HFFc6 (cell line): ENCODE results near the gene DPYD. TPM values are rescaled to one million over a fixed set of nuclear protein-coding genes. Genes with fewer than 3 reads are reported as not detected.

Experiments used
- DNase-seq: peaks from one replicate; pipeline ENCODE4 v3.0.0-alpha.2; 2018
- H3K27ac Mint-ChIP-seq: 2 replicates; pipeline ENCODE4 v1.8.0; 2020; ENCODE audit warnings: mild to moderate bottlenecking, mixed read lengths
- H3K27me3 Mint-ChIP-seq: 2 replicates; pipeline ENCODE4 v1.8.0; 2021; ENCODE audit warnings: mild to moderate bottlenecking, moderate library complexity, mixed read lengths; ENCODE audit not compliant: insufficient read depth
- H3K36me3 Mint-ChIP-seq: 2 replicates; pipeline ENCODE4 v1.8.0; 2021; ENCODE audit warnings: low read depth, mixed read lengths
- H3K4me1 Mint-ChIP-seq: 2 replicates; pipeline ENCODE4 v1.8.0; 2020; ENCODE audit warnings: low read depth, mixed read lengths
- H3K4me3 Mint-ChIP-seq: 2 replicates; pipeline ENCODE4 v1.8.0; 2020; ENCODE audit warnings: mild to moderate bottlenecking, moderate library complexity, mixed read lengths
- H3K9me3 Mint-ChIP-seq: 2 replicates; pipeline ENCODE4 v1.8.0; 2020; ENCODE audit warnings: mild to moderate bottlenecking, mixed read lengths
- CTCF ChIP-seq: fragments of 200-600 bp; sonication (generic); IDR thresholded peaks from 2 replicates; pipeline ENCODE4 v1.5.0; 2021; ENCODE audit warnings: antibody characterized with exemption, mild to moderate bottlenecking
- total RNA-seq, 6 experiments: library from RNA; stranded (reverse); fragmentation: NEBNext Ultra II Directional; extraction: Animal tissue kit (Norgen Biotek cat#: 25700); gene quantifications; 2 replicates in 1 of 6; 3 replicates in 5 of 6; pipeline ENCODE4 v1.2.3, GENCODE V29; 2021

The DPYD gene
- total RNA-seq, 6 experiments from 2014 or later, result 37.0 to 77.8 (median 67.9) TPM

DNA sequence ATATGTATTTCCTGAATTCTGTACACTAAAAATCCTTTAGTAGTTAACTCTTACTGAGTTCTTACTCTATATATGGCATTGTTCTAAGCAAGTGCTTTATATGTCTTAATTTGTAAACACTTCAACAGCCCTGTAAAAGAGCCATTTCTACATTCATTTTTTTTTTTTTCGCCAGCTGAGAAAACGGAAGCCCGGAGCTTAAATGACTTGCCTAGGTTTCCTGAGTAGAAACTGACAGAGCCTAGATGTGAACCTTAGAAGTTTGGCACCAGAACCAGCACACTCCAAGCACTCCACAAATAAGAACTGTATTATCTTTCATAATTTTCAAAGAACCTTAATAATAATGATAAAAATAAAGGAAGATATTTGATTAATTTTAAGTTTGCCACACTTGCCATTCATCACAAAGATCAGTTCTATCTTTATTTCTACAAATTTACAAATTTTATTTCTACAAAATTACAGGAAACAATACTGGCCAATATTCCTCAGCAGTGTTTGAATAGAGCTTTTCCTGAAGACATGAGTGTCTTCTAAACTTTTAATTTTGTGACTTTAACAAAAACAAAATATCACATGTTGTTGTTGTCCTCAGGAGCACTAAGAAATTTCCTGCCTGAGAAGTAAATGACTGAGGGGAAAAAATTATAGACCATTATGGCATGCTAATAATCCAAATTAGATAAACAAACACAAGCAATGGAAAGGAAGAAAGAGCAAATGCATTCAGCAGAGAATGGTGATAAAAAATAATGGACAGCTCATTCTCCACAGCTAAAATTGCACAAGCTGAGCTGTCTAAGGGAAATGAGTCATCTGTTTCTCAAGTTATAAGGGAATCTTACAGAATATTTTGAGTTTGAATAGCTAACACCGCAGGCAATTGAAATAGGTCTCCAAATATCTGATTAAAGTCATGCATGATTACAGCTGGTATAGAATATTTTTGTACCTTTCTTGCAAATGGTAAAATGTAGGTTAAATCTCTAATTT lies 71.2 kb downstream of the DPYD start:
- TF ChIP-seq CTCF, result no peak
- peaks cover 44% of the 10 kb centered on the region for H3K4me1 Mint-ChIP-seq
- H3K27me3 Mint-ChIP-seq, result no peaks in the 10 kb centered on the region; the same call in 1 of the 2 replicates
- H3K36me3 Mint-ChIP-seq, result peaks cover 14% of the 10 kb centered on the region
- H3K9me3 Mint-ChIP-seq, result no peaks in the 10 kb centered on the region
- DNase-seq, result peak; percentile 81
- H3K27ac Mint-ChIP-seq, result peak overlapping the region; percentile 77
- peak overlapping the region; percentile 61 for H3K4me3 Mint-ChIP-seq

- peaks cover 35% of the 10 kb centered on the region for H3K4me1 Mint-ChIP-seq
- H3K27ac Mint-ChIP-seq, result no peak overlapping the region
- no peak for TF ChIP-seq CTCF
- no peaks in the 10 kb centered on the region for H3K27me3 Mint-ChIP-seq
- peaks cover 11% of the 10 kb centered on the region for H3K36me3 Mint-ChIP-seq
- H3K4me3 Mint-ChIP-seq, result no peak overlapping the region
- H3K9me3 Mint-ChIP-seq, result no peaks in the 10 kb centered on the region
- no peak for DNase-seq
Measured at GRCh38 chr1:97845805-97846204, 75.0 kb downstream of the DPYD start.

GRCh38 chr1:97844552-97845089 lies 76.2 kb downstream of the DPYD start:
- no peak overlapping the region for H3K4me3 Mint-ChIP-seq

GRCh38 chr1:97841338-97841737 lies 79.5 kb downstream of the DPYD start:
- peaks cover 9% of the 10 kb centered on the region for H3K36me3 Mint-ChIP-seq
- H3K27me3 Mint-ChIP-seq, result no peaks in the 10 kb centered on the region
- DNase-seq, result no peak
- no peak for TF ChIP-seq CTCF
- H3K9me3 Mint-ChIP-seq, result no peaks in the 10 kb centered on the region
- H3K4me1 Mint-ChIP-seq, result peaks cover 12% of the 10 kb centered on the region
- H3K27ac Mint-ChIP-seq, result peak overlapping the region; percentile 1; the same call in 1 of the 2 replicates
- no peak overlapping the region for H3K4me3 Mint-ChIP-seq

More at GRCh38 chr1:97844552-97845089, 76.2 kb downstream of the DPYD start:
- DNase-seq, result no peak
- Mint-ChIP-seq H3K4me1 (peaks cover 24% of the 10 kb centered on the region), H3K27ac (no peak overlapping the region), H3K9me3 (no peaks in the 10 kb centered on the region), H3K27me3 (no peaks in the 10 kb centered on the region), H3K36me3 (peaks cover 11% of the 10 kb centered on the region)
- TF ChIP-seq CTCF, result no peak

GRCh38 chr1:97837161-97837560 lies 83.7 kb downstream of the DPYD start:
- Mint-ChIP-seq H3K27ac (no peak overlapping the region), H3K27me3 (no peaks in the 10 kb centered on the region)

More at GRCh38 chr1:97837161-97837560, 83.7 kb downstream of the DPYD start:
- no peak for TF ChIP-seq CTCF
- Mint-ChIP-seq H3K4me1 (peaks cover 38% of the 10 kb centered on the region), H3K36me3 (peaks cover 4% of the 10 kb centered on the region; the same call in 1 of the 2 replicates), H3K4me3 (no peak overlapping the region), H3K9me3 (no peaks in the 10 kb centered on the region)
- no peak for DNase-seq
